NCI-H446 (cell line): ENCODE measurements around the gene ZNF341.
"Not testable (repeated sequence)": the region's sequence is repeated elsewhere in the genome, so short reads cannot be mapped to it uniquely, and the experiment has no call there.

ENCODE experiments used
- DNase-seq, 2 experiments: peaks; one replicate each; lab custom pipeline; 2025; lab: John Stamatoyannopoulos, UW

ZNF341 gene

GRCh38 chr20:33770005-33770404 is 38.2 kb downstream of the ZNF341 start:
- DNase-seq: no peak

GRCh38 chr20:33771938-33772337 is 40.1 kb downstream of the ZNF341 start:
- DNase-seq: no peak

GRCh38 chr20:33772439-33772838 is 40.6 kb downstream of the ZNF341 start:
- DNase-seq: no peak

- no peak for DNase-seq
Measured at GRCh38 chr20:33773412-33774089, 41.8 kb downstream of the ZNF341 start.

- no peak for DNase-seq
Measured at GRCh38 chr20:33777816-33778215, 46.0 kb downstream of the ZNF341 start.

GRCh38 chr20:33781133-33781532 is 49.3 kb downstream of the ZNF341 start:
- DNase-seq: no peak

- DNase-seq: no peak
Measured at GRCh38 chr20:33781945-33782344, 50.1 kb downstream of the ZNF341 start.

- no peak for DNase-seq
Measured at GRCh38 chr20:33783256-33783655, 51.5 kb downstream of the ZNF341 start.

- no peak for DNase-seq
Measured at GRCh38 chr20:33783818-33784217, 52.0 kb downstream of the ZNF341 start.

GRCh38 chr20:33784225-33784624 is 52.4 kb downstream of the ZNF341 start:
- DNase-seq: no peak

- DNase-seq: no peak
Measured at GRCh38 chr20:33785503-33785902, 53.7 kb downstream of the ZNF341 start.

- no peak for DNase-seq
Measured at GRCh38 chr20:33787253-33787891, 55.6 kb downstream of the ZNF341 start.

GRCh38 chr20:33788351-33789049 is 56.7 kb downstream of the ZNF341 start:
- no peak for DNase-seq

GRCh38 chr20:33789109-33789857 is 57.5 kb downstream of the ZNF341 start:
- peak in 1 of 2 experiments; percentile 50 for DNase-seq

- no peak for DNase-seq
Measured at GRCh38 chr20:33789858-33790182, 58.0 kb downstream of the ZNF341 start.

- no peak for DNase-seq
Measured at GRCh38 chr20:33790566-33790965, 58.8 kb downstream of the ZNF341 start.

GRCh38 chr20:33791021-33791420 is 59.2 kb downstream of the ZNF341 start:
- DNase-seq: no peak

- DNase-seq: no peak
Measured at GRCh38 chr20:33791540-33791939, 59.7 kb downstream of the ZNF341 start.

- peak in 1 of 2 experiments; percentile 10 for DNase-seq
Measured at GRCh38 chr20:33791959-33792597, 60.3 kb downstream of the ZNF341 start.

- not testable (repeated sequence) for DNase-seq
Measured at GRCh38 chr20:33792598-33792989, 60.8 kb downstream of the ZNF341 start.

GRCh38 chr20:33793011-33793931 is 61.5 kb downstream of the ZNF341 start:
- no peak for DNase-seq
